Small intestine (tissue), 7 donors: ENCODE data around the gene ITGAL. TPM values are rescaled to one million over a fixed set of nuclear protein-coding genes. Genes with fewer than 3 reads are reported as not detected.

Experiments used
- DNase-seq, 2 donors: peaks; one replicate each; pipeline versions ENCODE4 v3.0.0 to v3.0.0-alpha.2; 2013
- FAIRE-seq: peaks from 2 replicates; lab custom pipeline; 2012; peaks lifted over from hg19 to GRCh38; lab: Jason Lieb, UNC
- H3K27ac ChIP-seq, 3 donors: one replicate each; pipeline ENCODE4 v1.5.1; 2013; ENCODE audit warnings: low read length in 2 of 3, mild to moderate bottlenecking in 2 of 3, control low read depth in 1 of 3, inconsistent platforms in 1 of 3, low read depth in 1 of 3, moderate library complexity in 1 of 3
- H3K27me3 ChIP-seq, 3 donors: one replicate each; pipeline ENCODE4 v1.6.1; 2013; ENCODE audit warnings: low read length in 3 of 3, inconsistent platforms in 1 of 3; ENCODE audit not compliant: control insufficient read depth in 3 of 3, insufficient read depth in 3 of 3
- H3K36me3 ChIP-seq, 3 donors: one replicate each; pipeline ENCODE4 v1.6.1; 2013; ENCODE audit warnings: low read length in 3 of 3, inconsistent platforms in 1 of 3, low read depth in 1 of 3, mild to moderate bottlenecking in 1 of 3, moderate library complexity in 1 of 3; ENCODE audit not compliant: control insufficient read depth in 3 of 3, insufficient read depth in 2 of 3
- H3K4me1 ChIP-seq, 3 donors: one replicate each; pipeline ENCODE4 v1.6.1; 2013; ENCODE audit warnings: low read length in 2 of 3, inconsistent platforms in 1 of 3, low read depth in 1 of 3, mild to moderate bottlenecking in 1 of 3, moderate library complexity in 1 of 3; ENCODE audit not compliant: control insufficient read depth in 3 of 3, insufficient read depth in 2 of 3
- H3K4me3 ChIP-seq, 3 donors: one replicate each; pipeline ENCODE4 v1.5.1; 2013; ENCODE audit warnings: low read length in 3 of 3, control low read depth in 1 of 3, inconsistent platforms in 1 of 3, low read depth in 1 of 3, mild to moderate bottlenecking in 1 of 3, moderate library complexity in 1 of 3
- H3K9me3 ChIP-seq, 2 donors: one replicate each; pipeline ENCODE4 v1.6.1; 2013; ENCODE audit warnings: low read depth in 1 of 2, low read length in 1 of 2; ENCODE audit not compliant: control insufficient read depth in 2 of 2, insufficient read depth in 1 of 2
- WGBS, 3 donors: extraction: QIAGEN DNeasy Blood & Tissue Kit; methylation state at CpG; one replicate each; pipeline ENCODE4 v1.1.7; 2013; 5-methylcytosine and 5-hydroxymethylcytosine counted together
- polyA plus RNA-seq, 4 donors: library from polyadenylated mRNA; stranded (reverse) in 3 of 4; unstranded in 1 of 4; fragments of 200-250 nt in 3 of 4; fragments of 120-200 nt in 1 of 4; gene quantifications; one replicate each; pipeline versions ENCODE4 v1.2.1 to v1.2.3, GENCODE V29; 2013
- donor health status: healthy with polysubstance abuse.
- donor health status: control.
- donor health status: control.
- donor health status: Bipolar disorder and iron deficiency.
- donor health status: healthy.

Gene ITGAL
- polyA plus RNA-seq, 4 donors: 1.1 to 4.1 (median 2.6) TPM

DNA sequence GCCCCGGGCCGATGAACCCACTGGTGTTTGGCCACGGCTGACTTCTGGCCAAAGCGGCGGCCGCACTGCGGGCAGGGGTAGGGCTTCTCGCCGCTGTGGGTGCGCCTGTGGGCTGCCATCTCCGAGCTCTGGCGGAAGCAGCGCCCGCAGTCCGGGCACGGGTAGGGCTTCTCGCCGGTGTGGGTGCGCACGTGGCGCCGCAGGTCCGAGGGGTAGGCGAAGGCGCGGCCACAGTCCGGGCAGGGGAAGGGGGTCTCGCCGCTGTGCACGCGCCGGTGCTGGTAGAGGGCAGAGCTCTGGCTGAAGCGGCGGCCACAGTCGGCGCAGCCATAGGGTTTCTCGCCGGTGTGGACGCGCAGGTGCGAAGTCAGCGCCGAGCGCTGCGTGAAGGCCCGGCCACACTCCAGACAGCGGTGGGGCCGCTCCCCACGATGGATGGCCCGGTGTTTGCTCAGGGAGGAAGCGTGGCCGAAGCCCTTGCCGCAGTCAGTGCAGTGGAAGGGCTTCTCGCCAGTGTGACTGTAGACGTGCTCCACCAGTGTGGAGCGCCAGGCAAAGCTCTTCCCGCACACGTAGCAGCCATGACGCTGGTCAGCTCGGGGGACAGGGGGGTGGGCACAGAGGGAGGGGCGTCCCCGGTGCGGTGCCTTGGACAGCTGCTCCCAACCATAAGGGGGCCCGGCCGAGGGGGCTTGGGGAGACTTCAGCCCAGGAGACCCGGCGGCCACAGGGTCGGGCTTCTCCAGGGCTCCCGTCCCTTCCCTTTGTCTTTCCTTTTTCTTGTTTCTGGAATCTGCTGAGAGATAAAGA is 83.0 kb downstream of the ITGAL start:
- Histone ChIP-seq H3K4me1 (peaks cover 4 to 58% (median 9%) of the 10 kb centered on the region in 3 donors), H3K36me3 (peaks cover 0 to 49% (median 8%) of the 10 kb centered on the region in 3 donors), H3K27me3 (no peaks in the 10 kb centered on the region), H3K9me3 (no peaks in the 10 kb centered on the region), H3K4me3 (peak overlapping the region in 1 of 3 donors; percentile 11), H3K27ac (no peak overlapping the region)
- FAIRE-seq (no peak), DNase-seq (no peak)
- WGBS, 3 donors: 95 to 96% (median 95%) methylated on average over 56 to 69 of the region's 69 CpGs

- 64 to 68% (median 65%) methylated on average over 10 of the region's 10 CpGs for WGBS, 3 donors
- H3K27ac ChIP-seq: peak overlapping the region in 1 of 3 donors; percentile 48
- DNase-seq (no peak), FAIRE-seq (no peak)
- peaks cover 4 to 57% (median 9%) of the 10 kb centered on the region in 3 donors for H3K4me1 ChIP-seq
- H3K27me3 ChIP-seq: no peaks in the 10 kb centered on the region
- H3K9me3 ChIP-seq: no peaks in the 10 kb centered on the region
- peak overlapping the region in 1 of 3 donors; percentile 11 for H3K4me3 ChIP-seq
- peaks cover 0 to 48% (median 8%) of the 10 kb centered on the region in 3 donors for H3K36me3 ChIP-seq
Observed at GRCh38 chr16:30556125-30556473, 83.6 kb downstream of the ITGAL start.

- H3K27ac ChIP-seq: peak overlapping the region; percentile 85 to 96 (median 91)
- H3K9me3 ChIP-seq: no peaks in the 10 kb centered on the region
- H3K36me3 ChIP-seq: peaks cover 0 to 39% (median 8%) of the 10 kb centered on the region in 3 donors
- H3K4me1 ChIP-seq: peaks cover 4 to 47% (median 9%) of the 10 kb centered on the region in 3 donors
- 0 to 1% (median 0%) methylated on average over 15 to 17 of the region's 17 CpGs for WGBS, 3 donors
- H3K4me3 ChIP-seq: peak overlapping the region; percentile 73 to 78 (median 77)
- no peaks in the 10 kb centered on the region for H3K27me3 ChIP-seq
- FAIRE-seq (no peak), DNase-seq (peak in 1 of 2 donors; percentile 67)
Observed at GRCh38 chr16:30557707-30557956, 85.1 kb downstream of the ITGAL start.

GRCh38 chr16:30557957-30558788 is 85.6 kb downstream of the ITGAL start, which contains the start of gene ZNF764:
ZNF764 (minus strand) TSS chr16:30558374; CDS start chr16:30558182, 192 bp downstream.
- Histone ChIP-seq H3K27me3 (no peaks in the 10 kb centered on the region), H3K4me3 (peak within 1 kb of the TSS; percentile 73 to 78 (median 77)), H3K9me3 (no peaks in the 10 kb centered on the region), H3K36me3 (peaks cover 0 to 34% (median 5%) of the 10 kb centered on the region in 3 donors), H3K27ac (peak within 1 kb of the TSS; percentile 85 to 96 (median 91)), H3K4me1 (peaks cover 4 to 41% (median 5%) of the 10 kb centered on the region in 3 donors)
- FAIRE-seq (peak; percentile 68), DNase-seq (peak; percentile 99 to 100)
- WGBS, 3 donors: 0% methylated on average over 66 to 74 of the region's 74 CpGs

DNA sequence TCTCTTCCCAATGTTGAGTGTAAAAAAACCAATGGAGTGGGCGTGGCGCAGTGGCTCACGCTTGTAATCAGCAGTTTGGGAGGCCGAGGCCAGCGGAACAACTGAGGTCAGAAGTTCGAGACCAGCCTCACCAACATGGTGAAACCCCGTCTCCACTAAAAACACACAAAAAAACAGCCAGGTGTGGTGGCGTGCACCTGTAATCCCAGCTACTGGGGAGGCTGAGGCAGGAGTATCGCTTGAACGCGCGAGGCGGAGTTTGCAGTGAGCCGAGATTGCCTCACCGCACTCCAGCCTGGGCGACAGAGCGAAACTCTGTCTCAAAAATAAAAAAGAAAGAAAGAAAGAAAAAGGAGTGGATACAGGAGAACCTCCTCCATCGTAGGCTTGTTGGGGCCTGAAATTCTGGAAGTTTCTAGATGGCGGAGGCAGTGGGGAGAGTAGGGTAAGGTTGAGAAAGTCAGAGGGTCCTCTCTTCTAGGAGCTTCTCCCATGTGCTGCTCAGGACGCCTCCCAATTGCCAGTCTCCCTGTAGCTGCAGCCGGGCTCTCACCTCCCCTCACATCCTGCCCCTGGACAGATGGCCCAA is 86.3 kb downstream of the ITGAL start:
- H3K27me3 ChIP-seq: no peaks in the 10 kb centered on the region
- 69 to 80% (median 74%) methylated on average over 21 of the region's 21 CpGs for WGBS, 3 donors

GRCh38 chr16:30559690-30560089 is 87.1 kb downstream of the ITGAL start:
- H3K4me3 ChIP-seq: no peak overlapping the region
- WGBS, 3 donors: 49 to 75% (median 62%) methylated on average over 6 of the region's 6 CpGs
- peak overlapping the region; percentile 83 to 96 (median 91) for H3K27ac ChIP-seq
- DNase-seq: peak in 1 of 2 donors; percentile 66
- peaks cover 0 to 21% (median 5%) of the 10 kb centered on the region in 3 donors for H3K36me3 ChIP-seq
- H3K4me1 ChIP-seq: peaks cover 3 to 32% (median 4%) of the 10 kb centered on the region in 3 donors
- H3K9me3 ChIP-seq: no peaks in the 10 kb centered on the region
- FAIRE-seq: no peak
- no peaks in the 10 kb centered on the region for H3K27me3 ChIP-seq

More for the DNA sequence above, 86.3 kb downstream of the ITGAL start:
- Histone ChIP-seq H3K9me3 (no peaks in the 10 kb centered on the region), H3K4me1 (peaks cover 3 to 38% (median 4%) of the 10 kb centered on the region in 3 donors), H3K27ac (peak overlapping the region; percentile 83 to 96 (median 91)), H3K4me3 (peak overlapping the region in 2 of 3 donors; percentile 17 to 22), H3K36me3 (peaks cover 0 to 29% (median 5%) of the 10 kb centered on the region in 3 donors)
- FAIRE-seq: no peak
- no peak for DNase-seq

DNA sequence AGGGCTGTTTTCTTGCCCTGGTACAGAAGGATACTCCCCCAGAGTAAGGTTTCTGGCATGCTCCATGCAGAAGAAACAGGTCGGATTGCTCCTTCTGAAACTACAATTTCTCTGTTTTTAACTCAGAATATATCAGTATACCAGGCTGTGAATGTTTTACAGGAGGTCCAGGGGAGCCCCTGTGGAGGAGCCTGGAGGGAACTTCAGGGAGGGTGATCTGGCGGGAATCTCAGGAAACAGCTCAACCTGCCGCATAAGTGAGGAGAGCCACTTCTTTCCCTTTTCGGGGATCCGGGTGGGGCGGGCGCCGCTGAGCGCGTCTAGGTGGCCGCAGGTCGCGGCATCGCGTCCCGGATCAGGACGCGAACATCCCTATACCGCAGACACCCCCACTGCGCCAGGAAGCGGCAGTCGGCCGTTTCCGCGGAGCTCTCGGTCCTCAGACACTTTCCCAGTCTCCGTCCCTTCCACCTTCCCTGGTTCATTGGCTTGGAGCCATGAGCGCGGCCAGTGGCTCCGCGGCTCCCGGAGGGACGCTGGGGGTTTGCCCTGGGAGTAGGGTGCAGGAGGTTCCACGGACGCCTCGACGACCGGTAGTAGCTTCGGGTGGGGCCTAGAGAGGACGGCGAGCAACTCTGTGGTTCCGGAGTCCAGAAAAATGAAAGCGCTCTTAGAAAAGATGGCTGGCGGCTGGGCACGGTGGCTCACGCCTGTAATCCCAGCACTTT is 88.7 kb downstream of the ITGAL start:
- Histone ChIP-seq H3K36me3 (peaks cover 0 to 5% (median 0%) of the 10 kb centered on the region in 3 donors), H3K9me3 (no peaks in the 10 kb centered on the region), H3K27me3 (no peaks in the 10 kb centered on the region), H3K4me1 (peaks cover 3 to 21% (median 4%) of the 10 kb centered on the region in 3 donors), H3K27ac (peak overlapping the region in 2 of 3 donors; percentile 16 to 50), H3K4me3 (peak overlapping the region; percentile 14 to 49 (median 43))
- DNase-seq (peak in 1 of 2 donors; percentile 25), FAIRE-seq (no peak)
- WGBS, 3 donors: 32 to 69% (median 53%) methylated on average over 40 to 46 of the region's 46 CpGs
